ENCODE data around the gene CYP19A1. TPM values are rescaled to one million over a fixed set of nuclear protein-coding genes. Genes with fewer than 3 reads are reported as not detected.

The CYP19A1 gene
- total RNA-seq, 1 experiment from 2014 or later, result not detected

- TF ChIP-seq CTCF (IDR thresholded peaks at IDR 0.05 in 2 of 3, conservative IDR thresholded peaks at IDR 0.05 in 1 of 3; ENCODE audit: borderline replicate concordance in 1 of 3, insufficient read depth in 1 of 3, low read depth in 2 of 3, low read length in 2 of 3), result no peak
- TF ChIP-seq POLR2AphosphoS5 (IDR thresholded peaks at IDR 0.05; ENCODE audit: low read depth, low read length), result no peak
- TF ChIP-seq SP1 (IDR thresholded peaks at IDR 0.05; ENCODE audit: low read depth), result no peak
- TF ChIP-seq EZH2 (IDR thresholded peaks at IDR 0.05), result no peak
- TF ChIP-seq ZFX (IDR thresholded peaks at IDR 0.05), result no peak
- no peak for TF ChIP-seq ZNF274 (IDR thresholded peaks at IDR 0.05; ENCODE audit: low read depth, low read length)
- TF ChIP-seq CEBPB (IDR thresholded peaks at IDR 0.05; ENCODE audit: low read depth), result no peak
- TF ChIP-seq ATF3 (IDR thresholded peaks at IDR 0.05), result no peak
Observed at GRCh38 chr15:51374131-51374530, 35.7 kb upstream of the CYP19A1 start (continued).

GRCh38 chr15:51371266-51371665, 32.9 kb upstream of the CYP19A1 start:
- Histone ChIP-seq H3K36me3 (ENCODE audit: control insufficient read depth in 1 of 2, insufficient read depth in 2 of 2, low read length in 2 of 2) (no peaks in the 10 kb centered on the region), H3K27me3 (ENCODE audit: insufficient read depth, low read length) (no peaks in the 10 kb centered on the region), H3K79me2 (ENCODE audit: insufficient read depth, low read length) (no peaks in the 10 kb centered on the region), H3K9me3 (ENCODE audit: control insufficient read depth in 1 of 2, insufficient read depth in 1 of 2, low read depth in 1 of 2, low read length in 2 of 2) (no peaks in the 10 kb centered on the region), H3K27ac (ENCODE audit: low read depth, low read length) (no peak overlapping the region), H3K4me2 (ENCODE audit: low read length) (no peak overlapping the region), H4K20me1 (ENCODE audit: insufficient read depth) (no peaks in the 10 kb centered on the region), H3K9ac (ENCODE audit: low read length) (no peak overlapping the region), H3K4me3 (replicated peaks in 1 of 2; ENCODE audit: low read depth in 1 of 2, low read length in 2 of 2) (no peak overlapping the region), H2AFZ (ENCODE audit: low read depth, low read length, poor library complexity, severe bottlenecking) (no peak overlapping the region), H3K4me1 (ENCODE audit: control insufficient read depth in 1 of 2, insufficient read depth in 2 of 2, low read length in 2 of 2) (no peaks in the 10 kb centered on the region), H3K9me2 (ENCODE audit: insufficient read depth) (no peaks in the 10 kb centered on the region)
- no TSS peak for BruUV-seq (replicated peaks)
- ChIA-PET POLR2A (no interaction called here), CTCF (no interaction called here), RAD21 (ENCODE audit: low non-redundant PET in 1 of 2, low total read pairs in 2 of 2, uncharacterized antibody in 2 of 2, unreplicated experiment in 2 of 2) (no interaction called here)
- DNase-seq (ENCODE audit: low read depth, low spot score), result no peak
- ATAC-seq, result no peak
- intact Hi-C loops (cut with micrococcal nuclease), result no loop called here
- TF ChIP-seq CEBPB (IDR thresholded peaks at IDR 0.05; ENCODE audit: low read depth) (no peak), ATF3 (IDR thresholded peaks at IDR 0.05) (no peak), TCF7L2 (IDR thresholded peaks at IDR 0.05; ENCODE audit: borderline replicate concordance, extremely low read depth, insufficient read depth, insufficient read length) (no peak), SRF (IDR thresholded peaks at IDR 0.05; ENCODE audit: low read depth) (no peak), RAD21 (IDR thresholded peaks at IDR 0.05; ENCODE audit: low read depth) (no peak), POLR2AphosphoS5 (IDR thresholded peaks at IDR 0.05; ENCODE audit: low read depth, low read length) (no peak), SIN3A (IDR thresholded peaks at IDR 0.05; ENCODE audit: low read depth) (no peak), MAX (IDR thresholded peaks at IDR 0.05) (no peak), YY1 (IDR thresholded peaks at IDR 0.05; ENCODE audit: extremely low read depth, insufficient replicate concordance, low read depth, low read length) (no peak), FOSL1 (IDR thresholded peaks at IDR 0.05; ENCODE audit: low read depth) (no peak), EZH2 (IDR thresholded peaks at IDR 0.05) (no peak), CTCF (IDR thresholded peaks at IDR 0.05 in 2 of 3, conservative IDR thresholded peaks at IDR 0.05 in 1 of 3; ENCODE audit: borderline replicate concordance in 1 of 3, insufficient read depth in 1 of 3, low read depth in 2 of 3, low read length in 2 of 3) (no peak), EZH2phosphoT487 (IDR thresholded peaks at IDR 0.05; ENCODE audit: borderline replicate concordance) (no peak), CBX3 (IDR thresholded peaks at IDR 0.05; ENCODE audit: low read depth) (no peak), ELF1 (IDR thresholded peaks at IDR 0.05; ENCODE audit: borderline replicate concordance, low read depth) (no peak), JUND (IDR thresholded peaks at IDR 0.05) (no peak)
